Measurements from ENCODE around the gene APOM. TPM values are rescaled to one million over a fixed set of nuclear protein-coding genes. Genes with fewer than 3 reads are reported as not detected.

APOM gene
- polyA plus RNA-seq = 1.8 and 2.4 TPM in 2 replicates

GRCh38 chr6:31655349-31656237 lies at the start of gene APOM:
TSS of gene APOM (plus strand) at chr6:31655894. CDS start at chr6:31655967, 73 bp downstream.

GRCh38 chr6:31614684-31615578 lies 40.8 kb upstream of the APOM start, which contains the start of gene AIF1:
TSS of gene AIF1 (plus strand) at chr6:31615234. CDS start at chr6:31615330, 96 bp downstream.

GRCh38 chr6:31620586-31621319 lies 34.9 kb upstream of the APOM start, which contains the start of gene PRRC2A:
TSS of gene PRRC2A (plus strand) at chr6:31620715. CDS start at chr6:31622790, 2,075 bp downstream.

GRCh38 chr6:31660381-31661261 lies 4.9 kb downstream of the APOM start, which contains the start of gene C6orf47:
TSS of gene C6orf47 (minus strand) at chr6:31660778. CDS start at chr6:31659947, 831 bp downstream.

GRCh38 chr6:31664790-31665500 lies 9.3 kb downstream of the APOM start, which contains the start of gene GPANK1:
TSS of gene GPANK1 (minus strand) at chr6:31664997. CDS start at chr6:31664478, 519 bp downstream.

GRCh38 chr6:31665501-31666336 lies 10.0 kb downstream of the APOM start, which contains the start of gene CSNK2B:
TSS of gene CSNK2B (plus strand) at chr6:31666080. CDS start at chr6:31666832, 752 bp downstream.

GRCh38 chr6:31669676-31670075 lies 14.0 kb downstream of the APOM start, which contains the start of gene LY6G5B:
TSS of gene LY6G5B (plus strand) at chr6:31669976. CDS start at chr6:31670951, 975 bp downstream.

GRCh38 chr6:31680226-31681134 lies 24.8 kb downstream of the APOM start, which contains the start of gene LY6G5C:
TSS of gene LY6G5C (minus strand) at chr6:31681067. CDS start at chr6:31680373, 694 bp downstream.

GRCh38 chr6:31702819-31703716 lies 47.4 kb downstream of the APOM start, which contains the start of gene ABHD16A:
TSS of gene ABHD16A (minus strand) at chr6:31703324. CDS start at chr6:31703281, 43 bp downstream.

GRCh38 chr6:31706599-31706998 lies 50.9 kb downstream of the APOM start, which contains the start of gene LY6G6F:
TSS of gene LY6G6F (plus strand) at chr6:31706866. CDS start at chr6:31706907, 41 bp downstream.

Other genes starting within 250 kb of the APOM start
- not detected in 2 replicates for gene MICB, start 157.7 kb upstream of the APOM start, polyA plus RNA-seq
- not detected in 2 replicates for gene MCCD1, start 126.9 kb upstream of the APOM start, polyA plus RNA-seq
- gene DDX39B, start 113.9 kb upstream of the APOM start, polyA plus RNA-seq = 76.0 and 88.5 TPM in 2 replicates
- 154 and 211 TPM in 2 replicates for gene ATP6V1G2, start 109.3 kb upstream of the APOM start, polyA plus RNA-seq
- 0.62 and 0.75 TPM in 2 replicates for gene NFKBIL1, start 108.3 kb upstream of the APOM start, polyA plus RNA-seq
- not detected in 2 replicates for gene LTA, start 83.6 kb upstream of the APOM start, polyA plus RNA-seq
- not detected in 2 replicates for gene TNF, start 80.3 kb upstream of the APOM start, polyA plus RNA-seq
- gene LTB, start 73.5 kb upstream of the APOM start, polyA plus RNA-seq = not detected in 2 replicates
- gene LST1, start 69.6 kb upstream of the APOM start, polyA plus RNA-seq = not detected in 2 replicates
- not detected in 2 replicates for gene NCR3, start 62.9 kb upstream of the APOM start, polyA plus RNA-seq
- 2.7 TPM in 1 of 2 replicates, not detected in the other for gene AIF1, start 40.7 kb upstream of the APOM start, polyA plus RNA-seq
- gene PRRC2A, start 35.2 kb upstream of the APOM start, polyA plus RNA-seq = 3.7 and 3.8 TPM in 2 replicates
- 16.0 and 30.8 TPM in 2 replicates for gene BAG6, start 3.2 kb upstream of the APOM start, polyA plus RNA-seq
- gene C6orf47, start 4.9 kb downstream of the APOM start, polyA plus RNA-seq = 0.39 and 1.3 TPM in 2 replicates
- 3.1 and 4.2 TPM in 2 replicates for gene GPANK1, start 9.1 kb downstream of the APOM start, polyA plus RNA-seq
- gene CSNK2B, start 10.2 kb downstream of the APOM start, polyA plus RNA-seq = 299 and 301 TPM in 2 replicates
- 0.24 and 1.8 TPM in 2 replicates for gene LY6G5B, start 14.1 kb downstream of the APOM start, polyA plus RNA-seq
- gene LY6G5C, start 25.2 kb downstream of the APOM start, polyA plus RNA-seq = 0.29 and 2.4 TPM in 2 replicates
- gene ABHD16A, start 47.4 kb downstream of the APOM start, polyA plus RNA-seq = 67.3 and 71.0 TPM in 2 replicates
- not detected in 2 replicates for gene LY6G6F, start 51.0 kb downstream of the APOM start, polyA plus RNA-seq
- gene LY6G6D, start 59.5 kb downstream of the APOM start, polyA plus RNA-seq = not detected in 2 replicates
- gene LY6G6C, start 65.9 kb downstream of the APOM start, polyA plus RNA-seq = not detected in 2 replicates
- gene MPIG6B, start 67.5 kb downstream of the APOM start, polyA plus RNA-seq = not detected in 2 replicates
- gene DDAH2, start 73.4 kb downstream of the APOM start, polyA plus RNA-seq = 2.6 and 7.7 TPM in 2 replicates
- gene CLIC1, start 80.6 kb downstream of the APOM start, polyA plus RNA-seq = 1.2 and 1.3 TPM in 2 replicates
- gene MSH5, start 84.1 kb downstream of the APOM start, polyA plus RNA-seq = not detected in 2 replicates
- gene SAPCD1, start 106.8 kb downstream of the APOM start, polyA plus RNA-seq = not detected in 2 replicates
- 3.1 TPM in 1 of 2 replicates, not detected in the other for gene VWA7, start 121.4 kb downstream of the APOM start, polyA plus RNA-seq
- gene VARS1, start 139.9 kb downstream of the APOM start, polyA plus RNA-seq = 5.9 and 6.1 TPM in 2 replicates
- gene LSM2, start 151.1 kb downstream of the APOM start, polyA plus RNA-seq = 26.3 and 31.0 TPM in 2 replicates
- gene HSPA1L, start 159.4 kb downstream of the APOM start, polyA plus RNA-seq = 0.76 and 1.6 TPM in 2 replicates
- 3.4 and 5.1 TPM in 2 replicates for gene HSPA1A, start 159.6 kb downstream of the APOM start, polyA plus RNA-seq
- 0.20 and 1.7 TPM in 2 replicates for gene HSPA1B, start 171.8 kb downstream of the APOM start, polyA plus RNA-seq
- 15.2 and 16.1 TPM in 2 replicates for gene NEU1, start 206.9 kb downstream of the APOM start, polyA plus RNA-seq
- not detected in 2 replicates for gene SLC44A4, start 223.1 kb downstream of the APOM start, polyA plus RNA-seq
- gene EHMT2, start 241.8 kb downstream of the APOM start, polyA plus RNA-seq = 5.9 and 11.4 TPM in 2 replicates
- not detected in 2 replicates for gene ZBTB12, start 246.2 kb downstream of the APOM start, polyA plus RNA-seq

All from Purkinje cell (primary cell).